Stimulated activated naive B cell treated with anti-CD40 and anti-IgM and Interleukin-4, amounts not matched to agents 10 μg/mL and 1 μg/mL and 100 μg/mL, for 72 hours (primary cell): Measurements from ENCODE around the gene NDP.

Source experiments
- ATAC-seq, 2 donors: fragments of 150-1000 bp; cut with Tn5 transposase; replicated peaks; 2 replicates each; pipeline ENCODE4 v1.10.0; 2021; ENCODE audit warnings: moderate library complexity in 1 of 2
- DNase-seq: peaks from one replicate; pipeline ENCODE4 v3.0.0; 2021
- H3K27ac Mint-ChIP-seq: one replicate; pipeline ENCODE4 v1.8.0; 2022; ENCODE audit warnings: mild to moderate bottlenecking, mixed read lengths
- H3K27me3 Mint-ChIP-seq, 2 donors: one replicate each; pipeline ENCODE4 v1.8.0; 2022; ENCODE audit warnings: mixed read lengths in 2 of 2
- H3K36me3 Mint-ChIP-seq, 2 donors: one replicate each; pipeline ENCODE4 v1.8.0; 2022; ENCODE audit warnings: mixed read lengths in 2 of 2, mild to moderate bottlenecking in 1 of 2
- H3K4me1 Mint-ChIP-seq, 2 donors: one replicate each; pipeline ENCODE4 v1.8.0; 2022; ENCODE audit warnings: mixed read lengths in 2 of 2, mild to moderate bottlenecking in 1 of 2
- H3K4me3 Mint-ChIP-seq, 2 donors: one replicate each; pipeline ENCODE4 v1.8.0; 2022; ENCODE audit warnings: mild to moderate bottlenecking in 2 of 2, mixed read lengths in 2 of 2, moderate library complexity in 1 of 2
- H3K9me3 Mint-ChIP-seq, 2 donors: one replicate each; pipeline ENCODE4 v1.8.0; 2022; ENCODE audit warnings: mixed read lengths in 2 of 2, mild to moderate bottlenecking in 1 of 2

Gene NDP

DNA sequence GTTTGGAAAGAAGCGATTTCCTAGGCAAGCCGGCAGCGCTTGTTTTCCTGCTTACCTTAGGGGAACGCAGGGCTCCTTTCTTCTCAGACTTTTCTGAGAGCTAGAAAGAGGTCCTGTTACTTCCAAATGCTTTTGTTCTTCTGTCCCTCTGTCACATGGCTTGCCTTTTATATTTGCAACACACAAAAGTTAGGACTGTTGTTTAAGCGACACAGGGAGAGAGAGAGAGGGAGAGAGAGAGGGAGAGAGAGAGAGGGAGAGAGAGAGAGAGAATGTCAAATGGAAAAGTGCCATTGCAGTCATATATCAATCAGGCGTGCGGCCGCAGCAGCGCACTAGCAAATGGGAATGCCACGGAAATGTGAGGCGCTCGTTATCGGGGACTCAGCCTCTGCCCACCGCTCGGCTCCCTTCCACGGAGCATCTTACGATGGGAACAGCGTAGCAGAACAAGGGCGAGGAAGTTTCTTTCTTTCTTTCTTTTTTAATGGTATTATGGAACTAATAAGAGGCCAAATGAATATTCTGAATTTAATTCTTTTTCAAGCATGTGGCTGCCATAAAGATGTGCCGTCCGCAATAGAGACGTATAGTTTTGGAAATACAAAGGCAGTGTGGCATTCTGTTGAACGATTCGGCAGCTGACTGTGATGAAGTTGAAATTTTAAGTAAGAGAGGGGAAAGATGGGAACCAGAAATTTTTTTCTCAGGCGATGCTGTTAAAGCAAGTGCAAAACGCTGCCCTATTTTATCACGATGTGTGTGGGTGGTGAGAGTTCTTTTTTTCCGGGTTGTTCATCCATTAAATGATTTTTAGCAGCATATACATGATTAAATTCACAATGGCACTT lies at the start of gene NDP:
TSS of gene NDP (minus strand) at position 142 of the 851 bp plus-strand sequence. CDS start 14,745 bp downstream, outside the sequence.
- Mint-ChIP-seq H3K9me3 (peaks cover 0 to 4% of the 10 kb centered on the region in 2 donors), H3K27me3 (peaks cover 31 to 49% of the 10 kb centered on the region in 2 donors), H3K36me3 (no peaks in the 10 kb centered on the region), H3K4me3 (peak within 1 kb of the TSS; percentile 64 to 68), H3K4me1 (peaks cover 2 to 15% of the 10 kb centered on the region in 2 donors), H3K27ac (no peak within 1 kb of the TSS)
- DNase-seq (no peak), ATAC-seq (no peak)

DNA sequence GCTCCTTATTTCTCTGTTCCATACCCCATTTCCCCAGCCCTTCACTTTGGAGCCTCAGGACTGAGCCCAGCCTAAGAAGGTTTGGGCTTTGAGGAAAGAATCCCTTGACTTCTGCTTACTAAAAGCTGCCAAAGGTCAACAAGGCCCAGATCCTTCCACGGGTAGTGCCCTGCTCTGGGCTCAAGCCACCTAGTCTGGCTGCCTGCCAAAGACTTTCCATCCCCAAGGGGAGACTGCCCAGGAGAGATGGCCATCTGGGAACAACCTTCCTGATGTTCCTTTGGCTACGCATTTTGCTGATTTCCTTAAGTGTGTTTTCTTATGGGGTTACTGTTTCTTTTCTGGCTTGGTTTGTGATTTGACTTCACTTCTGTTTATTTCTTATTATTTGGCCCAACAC lies 49.8 kb upstream of the NDP start:
- Mint-ChIP-seq H3K27me3 (peaks cover 0 to 14% of the 10 kb centered on the region in 2 donors), H3K4me3 (no peak overlapping the region), H3K4me1 (no peaks in the 10 kb centered on the region), H3K27ac (no peak overlapping the region), H3K9me3 (no peaks in the 10 kb centered on the region), H3K36me3 (no peaks in the 10 kb centered on the region)
- ATAC-seq = no peak
- DNase-seq = no peak

DNA sequence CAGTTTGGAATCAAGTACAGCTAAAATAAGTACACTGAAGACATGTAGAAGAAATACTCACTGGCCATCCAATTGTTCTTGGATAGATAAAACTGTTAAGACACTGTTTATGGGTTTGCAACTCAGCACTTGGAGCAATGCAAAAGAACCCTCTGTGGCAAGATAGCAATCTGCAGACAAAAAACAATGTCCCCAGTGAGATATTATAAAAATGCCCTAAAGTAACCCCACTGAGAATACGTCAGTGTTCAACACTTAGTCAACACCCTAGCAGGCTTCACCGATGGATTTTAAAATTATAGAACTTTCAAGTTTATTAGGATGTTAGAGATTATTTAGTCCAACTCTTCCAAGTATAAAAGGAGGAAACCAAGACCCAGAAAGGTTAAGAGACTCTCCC lies 47.5 kb upstream of the NDP start:
- H3K4me3 Mint-ChIP-seq = no peak overlapping the region
- H3K4me1 Mint-ChIP-seq = no peaks in the 10 kb centered on the region
- ATAC-seq = no peak
- H3K27me3 Mint-ChIP-seq = peaks cover 0 to 13% of the 10 kb centered on the region in 2 donors
- H3K36me3 Mint-ChIP-seq = no peaks in the 10 kb centered on the region
- H3K9me3 Mint-ChIP-seq = no peaks in the 10 kb centered on the region
- DNase-seq = no peak
- no peak overlapping the region for H3K27ac Mint-ChIP-seq

GRCh38 chrX:44019911-44020310 lies 46.7 kb upstream of the NDP start:
- DNase-seq (no peak), ATAC-seq (no peak)
- Mint-ChIP-seq H3K27me3 (peaks cover 0 to 10% of the 10 kb centered on the region in 2 donors), H3K4me1 (no peaks in the 10 kb centered on the region), H3K36me3 (no peaks in the 10 kb centered on the region), H3K4me3 (no peak overlapping the region), H3K9me3 (no peaks in the 10 kb centered on the region), H3K27ac (no peak overlapping the region)

DNA sequence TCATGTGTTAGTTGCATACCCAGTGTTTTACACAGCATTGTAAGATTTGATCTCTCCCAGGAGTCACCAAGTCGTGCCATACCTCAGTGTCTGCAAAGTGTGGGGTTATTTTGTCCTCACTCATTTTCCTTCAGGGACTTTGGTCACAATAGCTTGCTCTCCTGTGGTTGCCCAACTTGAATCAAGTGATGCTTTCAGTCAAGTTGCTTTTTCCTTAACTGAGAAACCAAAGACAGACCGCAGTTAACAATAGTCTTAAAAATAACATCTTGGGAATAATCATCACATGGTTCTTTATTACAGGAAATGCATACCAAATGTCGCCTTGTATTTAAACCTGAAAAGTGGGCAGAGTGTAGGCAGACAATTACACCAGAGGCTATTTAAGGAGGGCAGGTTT lies 44.5 kb upstream of the NDP start:
- Mint-ChIP-seq H3K4me1 (peaks cover 3 to 4% of the 10 kb centered on the region in 2 donors), H3K27ac (no peak overlapping the region), H3K4me3 (no peak overlapping the region), H3K27me3 (peaks cover 0 to 13% of the 10 kb centered on the region in 2 donors), H3K36me3 (peaks cover 0 to 2% of the 10 kb centered on the region in 2 donors), H3K9me3 (peaks cover 0 to 4% of the 10 kb centered on the region in 2 donors)
- DNase-seq (no peak), ATAC-seq (no peak)

- ATAC-seq = no peak
- H3K4me1 Mint-ChIP-seq = peaks cover 7 to 8% of the 10 kb centered on the region in 2 donors
- peaks cover 0 to 8% of the 10 kb centered on the region in 2 donors for H3K27me3 Mint-ChIP-seq
These were observed 43.7 kb upstream of the NDP start for GRCh38 chrX:44016906-44017305.

DNA sequence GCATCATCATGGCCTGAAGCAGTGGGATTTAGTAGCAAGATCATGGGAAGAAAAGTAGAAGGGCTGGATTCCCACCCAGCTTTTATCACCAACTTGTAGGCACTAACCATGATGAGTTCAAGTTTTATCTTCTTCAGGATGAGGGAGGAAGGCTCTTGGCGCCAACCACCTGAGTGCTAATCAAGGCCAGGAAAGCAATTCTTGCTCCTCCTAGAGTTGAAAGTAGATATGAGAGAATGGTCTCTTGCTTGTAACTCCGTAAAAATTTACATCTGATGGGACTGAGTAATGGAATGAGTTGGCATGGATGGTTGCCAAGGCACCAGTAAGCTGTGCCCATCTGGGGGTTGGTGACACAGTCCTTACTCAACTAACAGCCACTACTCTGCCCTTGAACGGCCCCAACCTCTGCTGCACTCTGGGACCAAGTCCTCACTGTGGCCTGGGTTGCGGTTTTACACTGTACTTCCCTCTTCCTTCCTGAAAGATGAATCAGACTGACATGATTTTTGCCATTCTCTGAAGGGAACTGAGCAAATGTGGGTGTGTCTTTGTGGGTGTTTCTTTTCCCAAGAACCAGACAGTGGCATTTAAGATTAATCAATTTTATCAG lies 39.4 kb upstream of the NDP start:
- no peak overlapping the region for H3K4me3 Mint-ChIP-seq

More at GRCh38 chrX:44016906-44017305, 43.7 kb upstream of the NDP start:
- Mint-ChIP-seq H3K4me3 (no peak overlapping the region), H3K36me3 (peaks cover 0 to 2% of the 10 kb centered on the region in 2 donors), H3K9me3 (peaks cover 0 to 4% of the 10 kb centered on the region in 2 donors), H3K27ac (no peak overlapping the region)
- DNase-seq = no peak

DNA sequence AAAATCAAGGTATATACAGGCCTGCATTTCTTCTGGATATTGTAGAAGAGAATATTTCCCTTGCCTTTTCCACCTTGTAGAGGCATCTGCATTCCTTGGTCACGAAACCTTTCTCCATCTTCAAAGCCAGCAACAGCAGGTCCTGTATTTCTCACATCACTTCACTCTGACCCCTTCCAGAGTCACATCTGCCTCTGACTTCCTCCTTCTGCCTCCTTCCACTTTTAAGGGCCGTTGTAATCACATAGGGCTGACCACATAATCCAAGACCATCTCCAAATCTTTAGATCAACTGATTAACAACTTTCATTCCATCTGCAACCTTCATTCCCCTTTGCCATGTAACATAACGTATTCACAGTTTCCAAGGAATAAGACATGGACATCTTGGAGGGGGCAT lies 38.3 kb upstream of the NDP start:
- H3K4me1 Mint-ChIP-seq = peaks cover 8 to 9% of the 10 kb centered on the region in 2 donors
- no peak for ATAC-seq
- H3K4me3 Mint-ChIP-seq = no peak overlapping the region
- peaks cover 0 to 4% of the 10 kb centered on the region in 2 donors for H3K9me3 Mint-ChIP-seq
- peaks cover 0 to 19% of the 10 kb centered on the region in 2 donors for H3K27me3 Mint-ChIP-seq
- H3K36me3 Mint-ChIP-seq = peaks cover 0 to 2% of the 10 kb centered on the region in 2 donors
- DNase-seq = no peak
- H3K27ac Mint-ChIP-seq = no peak overlapping the region

More for the DNA sequence above, 39.4 kb upstream of the NDP start:
- Mint-ChIP-seq H3K4me1 (peaks cover 8 to 9% of the 10 kb centered on the region in 2 donors), H3K9me3 (peaks cover 0 to 4% of the 10 kb centered on the region in 2 donors), H3K27ac (peak overlapping the region; percentile 32), H3K27me3 (peaks cover 0 to 19% of the 10 kb centered on the region in 2 donors), H3K36me3 (peaks cover 0 to 2% of the 10 kb centered on the region in 2 donors)
- ATAC-seq (peak; percentile 92 to 99), DNase-seq (peak; percentile 39)

GRCh38 chrX:44010626-44011025 lies 37.4 kb upstream of the NDP start:
- DNase-seq (no peak), ATAC-seq (no peak)
- Mint-ChIP-seq H3K36me3 (peaks cover 0 to 2% of the 10 kb centered on the region in 2 donors), H3K27ac (no peak overlapping the region), H3K9me3 (peaks cover 0 to 4% of the 10 kb centered on the region in 2 donors), H3K27me3 (peaks cover 0 to 19% of the 10 kb centered on the region in 2 donors), H3K4me3 (no peak overlapping the region), H3K4me1 (peaks cover 8 to 9% of the 10 kb centered on the region in 2 donors)

GRCh38 chrX:44006081-44006480 lies 32.9 kb upstream of the NDP start:
- no peak overlapping the region for H3K27ac Mint-ChIP-seq
- ATAC-seq (no peak), DNase-seq (no peak)
- no peaks in the 10 kb centered on the region for H3K9me3 Mint-ChIP-seq
- no peaks in the 10 kb centered on the region for H3K4me1 Mint-ChIP-seq
- peaks cover 0 to 14% of the 10 kb centered on the region in 2 donors for H3K27me3 Mint-ChIP-seq
- no peaks in the 10 kb centered on the region for H3K36me3 Mint-ChIP-seq
- H3K4me3 Mint-ChIP-seq = no peak overlapping the region

- DNase-seq = no peak
- no peak overlapping the region for H3K27ac Mint-ChIP-seq
- H3K4me3 Mint-ChIP-seq = no peak overlapping the region
- H3K9me3 Mint-ChIP-seq = no peaks in the 10 kb centered on the region
- no peaks in the 10 kb centered on the region for H3K4me1 Mint-ChIP-seq
- H3K27me3 Mint-ChIP-seq = peaks cover 5 to 15% of the 10 kb centered on the region in 2 donors
- H3K36me3 Mint-ChIP-seq = no peaks in the 10 kb centered on the region
- ATAC-seq = no peak
These were observed 30.8 kb upstream of the NDP start for GRCh38 chrX:44003975-44004374.

- Mint-ChIP-seq H3K27me3 (peaks cover 5 to 13% of the 10 kb centered on the region in 2 donors), H3K9me3 (no peaks in the 10 kb centered on the region), H3K27ac (no peak overlapping the region), H3K36me3 (no peaks in the 10 kb centered on the region), H3K4me1 (no peaks in the 10 kb centered on the region), H3K4me3 (no peak overlapping the region)
- no peak for ATAC-seq
- no peak for DNase-seq
These were observed 29.4 kb upstream of the NDP start for GRCh38 chrX:44002567-44002966.

DNA sequence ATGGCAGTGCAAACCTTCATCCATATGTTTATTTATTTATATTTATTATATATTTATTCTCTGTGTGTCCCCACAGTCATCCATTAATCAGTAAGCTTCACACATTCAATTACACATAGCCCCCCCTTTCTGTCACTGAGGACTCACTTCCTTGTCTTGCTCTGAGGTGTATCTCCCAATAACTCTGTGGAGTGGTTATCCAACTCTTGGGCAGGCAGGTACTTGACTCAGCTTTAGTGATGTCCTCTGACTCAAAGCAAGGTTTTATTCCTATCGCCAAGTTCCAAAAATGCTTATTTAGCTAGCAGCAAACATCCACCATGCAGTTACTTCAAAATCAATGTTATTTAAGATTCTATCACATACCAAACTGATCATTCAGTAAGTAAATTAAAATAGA lies 25.2 kb upstream of the NDP start:
- ATAC-seq = no peak
- H3K27me3 Mint-ChIP-seq = peaks cover 5 to 11% of the 10 kb centered on the region in 2 donors
- no peak overlapping the region for H3K27ac Mint-ChIP-seq
- no peak for DNase-seq
- no peak overlapping the region for H3K4me3 Mint-ChIP-seq
- no peaks in the 10 kb centered on the region for H3K9me3 Mint-ChIP-seq
- no peaks in the 10 kb centered on the region for H3K4me1 Mint-ChIP-seq
- H3K36me3 Mint-ChIP-seq = no peaks in the 10 kb centered on the region

DNA sequence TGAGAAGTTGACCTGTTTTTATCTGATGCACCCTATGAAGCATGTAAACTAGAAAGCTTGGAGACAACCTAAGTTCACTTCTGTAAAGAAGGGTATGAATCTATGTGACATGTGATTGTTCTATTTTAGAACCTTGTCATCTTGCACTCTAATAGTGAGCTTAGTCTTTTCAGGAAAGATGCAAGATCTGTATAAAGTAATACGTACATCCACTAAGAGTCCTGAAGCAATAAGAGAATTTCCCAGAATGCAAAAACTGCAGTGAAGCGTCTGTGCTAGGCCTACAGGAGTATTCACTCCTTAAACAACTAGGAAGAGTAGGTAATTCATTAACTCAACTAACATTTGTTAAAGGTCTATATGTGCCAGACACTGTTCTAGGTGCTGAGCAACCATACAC lies 23.3 kb upstream of the NDP start:
- ATAC-seq = no peak
- DNase-seq = no peak
- Mint-ChIP-seq H3K36me3 (no peaks in the 10 kb centered on the region), H3K4me3 (no peak overlapping the region), H3K4me1 (no peaks in the 10 kb centered on the region), H3K9me3 (no peaks in the 10 kb centered on the region), H3K27ac (no peak overlapping the region), H3K27me3 (peaks cover 5 to 9% of the 10 kb centered on the region in 2 donors)

DNA sequence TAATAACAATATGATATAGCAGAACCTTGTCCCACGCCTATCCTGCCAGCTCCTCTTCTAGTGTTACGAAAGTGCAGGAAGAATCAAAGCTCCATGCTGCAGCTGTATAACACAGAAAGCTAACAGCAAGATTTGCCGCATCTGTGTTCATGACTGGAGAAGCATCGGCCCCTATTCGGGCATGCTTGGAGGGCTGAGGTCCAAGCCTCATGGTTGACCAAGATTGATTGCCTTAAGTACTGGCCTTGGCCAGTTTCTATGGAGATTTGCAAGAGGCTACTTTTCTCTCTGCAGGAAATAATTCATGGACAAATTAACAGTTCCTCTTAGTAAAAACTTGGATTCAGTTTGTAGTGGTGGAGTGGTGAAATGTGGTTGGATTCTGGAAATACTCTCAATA lies 12.9 kb upstream of the NDP start:
- peaks cover 0 to 8% of the 10 kb centered on the region in 2 donors for H3K27me3 Mint-ChIP-seq
- no peaks in the 10 kb centered on the region for H3K36me3 Mint-ChIP-seq
- peaks cover 1 to 3% of the 10 kb centered on the region in 2 donors for H3K9me3 Mint-ChIP-seq
- no peak for ATAC-seq
- no peak for DNase-seq
- H3K4me3 Mint-ChIP-seq = no peak overlapping the region
- H3K27ac Mint-ChIP-seq = no peak overlapping the region
- no peaks in the 10 kb centered on the region for H3K4me1 Mint-ChIP-seq
